Activated CD4-positive, alpha-beta T cell treated with anti-CD3 and anti-CD28 coated beads, Interleukin-2, Interleukin-6, amounts not matched to agents 100 ng/mL and 50 ng/mL, durations not matched to agents 16 hours and 8 hours (primary cell): Measurements from ENCODE around the gene PSIP1.
A peak's percentile ranks its signal among the peaks of the same experiment; 100 is the strongest.
"Not testable (repeated sequence)": the region's sequence is repeated elsewhere in the genome, so short reads cannot be mapped to it uniquely, and the experiment has no call there.

ENCODE experiments used
- DNase-seq: peaks from one replicate; pipeline ENCODE4 v3.0.0-alpha.2; 2020

Gene PSIP1

GRCh38 chr9:15430920-15431844 is 79.6 kb downstream of the PSIP1 start:
- no peak for DNase-seq

- not testable (repeated sequence) for DNase-seq
These were observed 83.1 kb downstream of the PSIP1 start for GRCh38 chr9:15427702-15428101.

- DNase-seq, result no peak
These were observed 84.8 kb downstream of the PSIP1 start for GRCh38 chr9:15426019-15426418.

- DNase-seq, result peak; percentile 32
These were observed 87.4 kb downstream of the PSIP1 start for GRCh38 chr9:15423231-15423985.

GRCh38 chr9:15422372-15423230 is 88.2 kb downstream of the PSIP1 start, which contains the start of gene SNAPC3:
TSS of gene SNAPC3 (plus strand) at chr9:15422876. CDS start at chr9:15422880, 4 bp downstream.
- DNase-seq, result peak; percentile 97

- no peak for DNase-seq
These were observed 88.8 kb downstream of the PSIP1 start for GRCh38 chr9:15421990-15422371.

GRCh38 chr9:15421532-15421931 is 89.2 kb downstream of the PSIP1 start:
- no peak for DNase-seq

- no peak for DNase-seq
These were observed 90.0 kb downstream of the PSIP1 start for GRCh38 chr9:15420796-15421195.

GRCh38 chr9:15417626-15418025 is 93.1 kb downstream of the PSIP1 start:
- no peak for DNase-seq

GRCh38 chr9:15416880-15417279 is 93.9 kb downstream of the PSIP1 start:
- DNase-seq, result peak; percentile 43
